Measurements from ENCODE around the gene VPS37D. TPM values are rescaled to one million over a fixed set of nuclear protein-coding genes. Genes with fewer than 3 reads are reported as not detected.

VPS37D gene
- total RNA-seq, 1 experiment from 2014 or later = 4.4 TPM

DNA sequence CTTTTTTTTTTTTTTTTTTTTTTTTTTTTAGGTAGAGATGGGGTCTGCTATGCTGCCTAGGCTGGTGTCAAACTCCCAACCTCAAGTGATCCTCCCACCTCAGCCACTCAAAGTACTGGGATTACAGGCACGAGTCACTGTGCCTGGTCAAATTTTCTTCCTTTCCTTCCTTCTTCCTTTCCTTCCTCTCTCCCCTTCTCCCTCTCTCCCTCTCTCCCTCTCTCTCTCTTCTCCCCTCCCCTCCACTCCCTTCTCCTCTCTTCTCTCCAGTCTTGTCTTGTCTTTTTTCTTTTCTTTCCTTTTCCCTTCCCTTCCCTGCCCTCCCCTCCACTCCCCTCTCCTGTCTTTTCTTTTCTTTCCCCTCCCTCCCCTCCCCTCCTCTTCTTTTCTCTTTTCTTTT is 36.1 kb upstream of the VPS37D start:
- BruUV-seq (replicated peaks) = no TSS peak
- H3K4me3 ChIP-seq (ENCODE audit: low read depth in 2 of 2, low read length in 2 of 2) = no peak overlapping the region
- in situ Hi-C loops (cut with HindIII; ENCODE audit: low pct_unique_long_range_greater_than_20kb, low sequenced_read_pairs) (no loop called here), intact Hi-C loops (cut with micrococcal nuclease; ENCODE audit: unreplicated experiment) (no loop called here)
- ChIA-PET POLR2A (no interaction called here), CTCF (interaction anchor here (0.7 to 0.9 kb wide), 2 partner anchors 67 to 643 kb away, joined by 10 to 19 read pairs; no protein-coding TSS in a partner anchor)
- H3K4me1 ChIP-seq (ENCODE audit: control insufficient read depth, insufficient read depth, low read length) = peaks cover 3% of the 10 kb centered on the region; the same call in 1 of the 2 replicates
- H3K27me3 ChIP-seq (ENCODE audit: control insufficient read depth, insufficient read depth, low read length) = no peaks in the 10 kb centered on the region
- no peak overlapping the region for H3K27ac ChIP-seq (ENCODE audit: low read length)
- DNase-seq (ENCODE audit: low read depth, low spot score) = no peak
- H3K36me3 ChIP-seq (ENCODE audit: control insufficient read depth, insufficient read depth, low read length) = no peaks in the 10 kb centered on the region
- H3K9me3 ChIP-seq (ENCODE audit: control insufficient read depth, insufficient read depth, low read depth, low read length) = no peaks in the 10 kb centered on the region
- no peak for ATAC-seq
- TF ChIP-seq, protein P1, sequence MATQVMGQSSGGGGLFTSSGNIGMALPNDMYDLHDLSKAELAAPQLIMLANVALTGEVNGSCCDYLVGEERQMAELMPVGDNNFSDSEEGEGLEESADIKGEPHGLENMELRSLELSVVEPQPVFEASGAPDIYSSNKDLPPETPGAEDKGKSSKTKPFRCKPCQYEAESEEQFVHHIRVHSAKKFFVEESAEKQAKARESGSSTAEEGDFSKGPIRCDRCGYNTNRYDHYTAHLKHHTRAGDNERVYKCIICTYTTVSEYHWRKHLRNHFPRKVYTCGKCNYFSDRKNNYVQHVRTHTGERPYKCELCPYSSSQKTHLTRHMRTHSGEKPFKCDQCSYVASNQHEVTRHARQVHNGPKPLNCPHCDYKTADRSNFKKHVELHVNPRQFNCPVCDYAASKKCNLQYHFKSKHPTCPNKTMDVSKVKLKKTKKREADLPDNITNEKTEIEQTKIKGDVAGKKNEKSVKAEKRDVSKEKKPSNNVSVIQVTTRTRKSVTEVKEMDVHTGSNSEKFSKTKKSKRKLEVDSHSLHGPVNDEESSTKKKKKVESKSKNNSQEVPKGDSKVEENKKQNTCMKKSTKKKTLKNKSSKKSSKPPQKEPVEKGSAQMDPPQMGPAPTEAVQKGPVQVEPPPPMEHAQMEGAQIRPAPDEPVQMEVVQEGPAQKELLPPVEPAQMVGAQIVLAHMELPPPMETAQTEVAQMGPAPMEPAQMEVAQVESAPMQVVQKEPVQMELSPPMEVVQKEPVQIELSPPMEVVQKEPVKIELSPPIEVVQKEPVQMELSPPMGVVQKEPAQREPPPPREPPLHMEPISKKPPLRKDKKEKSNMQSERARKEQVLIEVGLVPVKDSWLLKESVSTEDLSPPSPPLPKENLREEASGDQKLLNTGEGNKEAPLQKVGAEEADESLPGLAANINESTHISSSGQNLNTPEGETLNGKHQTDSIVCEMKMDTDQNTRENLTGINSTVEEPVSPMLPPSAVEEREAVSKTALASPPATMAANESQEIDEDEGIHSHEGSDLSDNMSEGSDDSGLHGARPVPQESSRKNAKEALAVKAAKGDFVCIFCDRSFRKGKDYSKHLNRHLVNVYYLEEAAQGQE (IDR thresholded peaks at IDR 0.05; ENCODE audit: insufficient read depth in 1 of 2, low read depth in 2 of 2, low read length in 1 of 2) = no peak
- TF ChIP-seq POLR2AphosphoS5 (IDR thresholded peaks at IDR 0.05; ENCODE audit: low read depth, low read length) (no peak), TCF7L2 (IDR thresholded peaks at IDR 0.05; ENCODE audit: low read depth, low read length) (no peak), SIN3A (IDR thresholded peaks at IDR 0.05; ENCODE audit: borderline replicate concordance, insufficient read depth, low read depth, low read length) (no peak)
- TF ChIP-seq, protein P2, sequence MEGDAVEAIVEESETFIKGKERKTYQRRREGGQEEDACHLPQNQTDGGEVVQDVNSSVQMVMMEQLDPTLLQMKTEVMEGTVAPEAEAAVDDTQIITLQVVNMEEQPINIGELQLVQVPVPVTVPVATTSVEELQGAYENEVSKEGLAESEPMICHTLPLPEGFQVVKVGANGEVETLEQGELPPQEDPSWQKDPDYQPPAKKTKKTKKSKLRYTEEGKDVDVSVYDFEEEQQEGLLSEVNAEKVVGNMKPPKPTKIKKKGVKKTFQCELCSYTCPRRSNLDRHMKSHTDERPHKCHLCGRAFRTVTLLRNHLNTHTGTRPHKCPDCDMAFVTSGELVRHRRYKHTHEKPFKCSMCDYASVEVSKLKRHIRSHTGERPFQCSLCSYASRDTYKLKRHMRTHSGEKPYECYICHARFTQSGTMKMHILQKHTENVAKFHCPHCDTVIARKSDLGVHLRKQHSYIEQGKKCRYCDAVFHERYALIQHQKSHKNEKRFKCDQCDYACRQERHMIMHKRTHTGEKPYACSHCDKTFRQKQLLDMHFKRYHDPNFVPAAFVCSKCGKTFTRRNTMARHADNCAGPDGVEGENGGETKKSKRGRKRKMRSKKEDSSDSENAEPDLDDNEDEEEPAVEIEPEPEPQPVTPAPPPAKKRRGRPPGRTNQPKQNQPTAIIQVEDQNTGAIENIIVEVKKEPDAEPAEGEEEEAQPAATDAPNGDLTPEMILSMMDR (IDR thresholded peaks at IDR 0.05) = no peak

DNA sequence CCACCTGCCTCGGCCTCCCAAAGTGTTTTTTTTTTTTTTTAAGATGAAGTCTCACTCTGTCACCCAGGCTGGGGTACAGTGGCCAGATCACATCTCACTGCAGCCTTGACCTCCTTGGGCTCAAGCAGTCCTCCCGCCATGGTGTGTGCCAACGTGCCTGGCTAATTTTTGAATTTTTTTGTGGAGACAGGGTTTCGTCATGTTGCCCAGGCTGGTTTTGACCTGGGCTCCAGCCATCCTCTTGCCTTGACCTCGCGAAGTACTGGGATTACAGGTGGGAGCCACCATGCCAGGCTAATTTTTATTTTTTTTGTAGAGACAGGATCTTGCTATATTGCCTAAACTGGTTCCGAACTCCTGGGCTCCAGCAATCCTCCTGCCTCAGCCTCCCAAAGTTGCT is 34.3 kb upstream of the VPS37D start:
- H3K36me3 ChIP-seq (ENCODE audit: control insufficient read depth, insufficient read depth, low read length) = no peaks in the 10 kb centered on the region
- no peak for DNase-seq (ENCODE audit: low read depth, low spot score)
- no peak for TF ChIP-seq TCF7L2 (IDR thresholded peaks at IDR 0.05; ENCODE audit: low read depth, low read length)
- ChIA-PET CTCF (no interaction called here), POLR2A (no interaction called here)
- BruUV-seq (replicated peaks) = no TSS peak
- H3K27ac ChIP-seq (ENCODE audit: low read length) = no peak overlapping the region
- H3K9me3 ChIP-seq (ENCODE audit: control insufficient read depth, insufficient read depth, low read depth, low read length) = no peaks in the 10 kb centered on the region
- peaks cover 3% of the 10 kb centered on the region; the same call in 1 of the 2 replicates for H3K4me1 ChIP-seq (ENCODE audit: control insufficient read depth, insufficient read depth, low read length)
- intact Hi-C loops (cut with micrococcal nuclease; ENCODE audit: unreplicated experiment) = no loop called here
- in situ Hi-C loops (cut with HindIII; ENCODE audit: low pct_unique_long_range_greater_than_20kb, low sequenced_read_pairs) = no loop called here
- H3K4me3 ChIP-seq (ENCODE audit: low read depth in 2 of 2, low read length in 2 of 2) = no peak overlapping the region
- H3K27me3 ChIP-seq (ENCODE audit: control insufficient read depth, insufficient read depth, low read length) = no peaks in the 10 kb centered on the region
- no peak for ATAC-seq

DNA sequence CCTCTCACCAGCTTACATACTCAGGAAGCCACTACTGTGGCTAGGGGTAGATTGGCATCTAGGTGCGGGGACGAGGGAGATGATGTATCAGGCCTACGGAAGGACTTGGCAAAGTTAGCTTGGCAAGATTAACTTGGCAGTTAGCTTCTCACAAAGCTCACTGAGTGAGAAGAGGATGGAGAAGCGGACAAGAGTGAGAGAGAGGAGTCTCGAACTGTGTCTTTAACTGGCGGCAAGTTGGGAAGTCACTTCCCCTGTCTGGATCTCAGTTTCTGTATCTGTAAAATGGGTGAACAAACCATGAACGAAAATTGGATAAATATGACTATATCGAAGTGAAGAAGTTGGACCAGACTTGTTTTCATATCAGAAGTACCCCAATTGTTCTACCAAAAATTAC is 33.8 kb upstream of the VPS37D start:
- Histone ChIP-seq H3K9me3 (ENCODE audit: control insufficient read depth, insufficient read depth, low read depth, low read length) (no peaks in the 10 kb centered on the region), H3K4me3 (ENCODE audit: low read depth in 2 of 2, low read length in 2 of 2) (no peak overlapping the region), H3K36me3 (ENCODE audit: control insufficient read depth, insufficient read depth, low read length) (no peaks in the 10 kb centered on the region), H3K27ac (ENCODE audit: low read length) (no peak overlapping the region), H3K4me1 (ENCODE audit: control insufficient read depth, insufficient read depth, low read length) (peaks cover 3% of the 10 kb centered on the region; the same call in 1 of the 2 replicates), H3K27me3 (ENCODE audit: control insufficient read depth, insufficient read depth, low read length) (no peaks in the 10 kb centered on the region)
- TF ChIP-seq SIN3A (IDR thresholded peaks at IDR 0.05; ENCODE audit: borderline replicate concordance, insufficient read depth, low read depth, low read length) = no peak
- TF ChIP-seq, protein P2 (IDR thresholded peaks at IDR 0.05) = no peak
- no peak for TF ChIP-seq POLR2AphosphoS5 (IDR thresholded peaks at IDR 0.05; ENCODE audit: low read depth, low read length)
- TF ChIP-seq, protein P1 (IDR thresholded peaks at IDR 0.05; ENCODE audit: insufficient read depth in 1 of 2, low read depth in 2 of 2, low read length in 1 of 2) = no peak
- TF ChIP-seq TCF7L2 (IDR thresholded peaks at IDR 0.05; ENCODE audit: low read depth, low read length) = no peak
- in situ Hi-C loops (cut with HindIII; ENCODE audit: low pct_unique_long_range_greater_than_20kb, low sequenced_read_pairs) (no loop called here), intact Hi-C loops (cut with micrococcal nuclease; ENCODE audit: unreplicated experiment) (no loop called here)
- ATAC-seq (no peak), DNase-seq (ENCODE audit: low read depth, low spot score) (no peak)
- POLR2A ChIA-PET = no interaction called here
- CTCF ChIA-PET = no interaction called here
- BruUV-seq (replicated peaks) = no TSS peak
